UCSD-AML1 (cell line): ENCODE measurements around the gene ZNF646.

Experiments
- DNase-seq: peaks from one replicate; lab custom pipeline; 2025; ENCODE audit not compliant: unreplicated experiment; lab: John Stamatoyannopoulos, UW

The ZNF646 gene

GRCh38 chr16:31073970-31074813 is at the start of gene ZNF646, which contains the start of gene ZNF668:
ZNF646 (plus strand) TSS chr16:31074422; CDS start chr16:31076325, 1,903 bp downstream.
ZNF668 (minus strand) TSS chr16:31074240; CDS start chr16:31064459, 9,781 bp downstream.
- peak; percentile 98 for DNase-seq

GRCh38 chr16:31025339-31025738 is 48.9 kb upstream of the ZNF646 start:
- DNase-seq = no peak

- DNase-seq = no peak
These were observed 45.0 kb upstream of the ZNF646 start for GRCh38 chr16:31029272-31029671.

GRCh38 chr16:31031276-31031675 is 42.9 kb upstream of the ZNF646 start:
- no peak for DNase-seq

GRCh38 chr16:31032736-31033708 is 41.2 kb upstream of the ZNF646 start, which contains the start of gene STX4:
STX4 (plus strand) TSS chr16:31033558; CDS start chr16:31033806, 248 bp downstream.
- DNase-seq = peak; percentile 95

GRCh38 chr16:31033709-31034492 is 40.3 kb upstream of the ZNF646 start:
- DNase-seq = peak; percentile 83

- DNase-seq = no peak
These were observed 37.5 kb upstream of the ZNF646 start for GRCh38 chr16:31036691-31037090.

- DNase-seq = no peak
These were observed 35.2 kb upstream of the ZNF646 start for GRCh38 chr16:31038993-31039392.

- no peak for DNase-seq
These were observed 31.4 kb upstream of the ZNF646 start for GRCh38 chr16:31042866-31043265.

- no peak for DNase-seq
These were observed 30.9 kb upstream of the ZNF646 start for GRCh38 chr16:31043352-31043751.

- DNase-seq = no peak
These were observed 30.2 kb upstream of the ZNF646 start for GRCh38 chr16:31043898-31044481.

- no peak for DNase-seq
These were observed 23.8 kb upstream of the ZNF646 start for GRCh38 chr16:31050280-31051030.

GRCh38 chr16:31052114-31052513 is 22.1 kb upstream of the ZNF646 start:
- no peak for DNase-seq

- no peak for DNase-seq
These were observed 18.6 kb upstream of the ZNF646 start for GRCh38 chr16:31055613-31056012.

GRCh38 chr16:31061126-31061812 is 13.0 kb upstream of the ZNF646 start:
- DNase-seq = no peak

- DNase-seq = no peak
These were observed 12.3 kb upstream of the ZNF646 start for GRCh38 chr16:31061813-31062440.

- no peak for DNase-seq
These were observed 10.8 kb upstream of the ZNF646 start for GRCh38 chr16:31063495-31063842.

- peak; percentile 57 for DNase-seq
These were observed 10.2 kb upstream of the ZNF646 start for GRCh38 chr16:31063843-31064611.
